Astrocyte (in vitro differentiated cells and primary cell): ENCODE results near the gene TACR1.

Source experiments
- EZH2 ChIP-seq: IDR thresholded peaks from 2 replicates; pipeline ENCODE4 v1.6.1; 2012; ENCODE audit warnings: mild to moderate bottlenecking, low read length, inconsistent platforms; ENCODE audit not compliant: insufficient read depth
- TF ChIP-seq, protein P1 (sequence below): IDR thresholded peaks from 2 replicates; pipeline ENCODE4 v1.5.1; 2011; ENCODE audit warnings: low read depth, mild to moderate bottlenecking, inconsistent platforms, low read length, moderate library complexity; ENCODE audit not compliant: insufficient read depth

DNA sequence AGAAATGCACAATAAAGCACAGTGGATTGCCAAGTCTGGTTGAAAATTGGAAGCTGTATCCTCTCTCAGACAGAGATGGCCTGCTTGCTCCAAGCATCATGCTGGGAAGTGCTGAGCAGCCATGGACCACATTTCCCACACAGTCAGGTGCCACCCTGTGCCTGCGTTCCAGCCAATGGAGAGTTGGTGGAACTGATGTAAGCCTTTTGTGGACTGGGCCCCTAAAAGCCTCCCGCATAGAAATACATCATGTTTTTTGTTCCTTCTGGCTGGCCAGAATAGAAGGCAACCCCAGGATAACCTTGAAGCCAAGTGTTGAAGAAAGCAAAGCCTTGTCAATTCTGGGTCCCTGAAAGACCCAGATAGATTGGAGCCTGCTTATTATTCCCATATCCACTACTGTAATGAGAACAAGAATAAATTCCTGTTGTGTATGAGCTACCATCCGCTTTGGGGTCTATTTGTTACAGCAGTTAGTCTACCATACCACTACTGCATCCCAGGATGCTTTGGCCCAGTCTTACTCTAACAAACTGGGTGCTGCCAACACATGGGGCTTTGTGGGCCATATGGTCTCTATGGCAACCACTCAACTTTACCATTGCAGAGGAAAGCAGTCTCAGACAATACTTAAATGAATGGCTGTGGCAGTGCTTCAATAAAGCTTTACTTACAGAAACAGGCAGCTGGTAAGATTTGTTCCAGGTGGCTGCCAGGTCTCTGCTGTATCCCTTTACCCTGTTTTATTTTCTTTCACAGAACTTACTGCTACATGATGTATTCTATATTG is 175.5 kb downstream of the TACR1 start:
- no peak for TF ChIP-seq EZH2
- TF ChIP-seq, protein P1, sequence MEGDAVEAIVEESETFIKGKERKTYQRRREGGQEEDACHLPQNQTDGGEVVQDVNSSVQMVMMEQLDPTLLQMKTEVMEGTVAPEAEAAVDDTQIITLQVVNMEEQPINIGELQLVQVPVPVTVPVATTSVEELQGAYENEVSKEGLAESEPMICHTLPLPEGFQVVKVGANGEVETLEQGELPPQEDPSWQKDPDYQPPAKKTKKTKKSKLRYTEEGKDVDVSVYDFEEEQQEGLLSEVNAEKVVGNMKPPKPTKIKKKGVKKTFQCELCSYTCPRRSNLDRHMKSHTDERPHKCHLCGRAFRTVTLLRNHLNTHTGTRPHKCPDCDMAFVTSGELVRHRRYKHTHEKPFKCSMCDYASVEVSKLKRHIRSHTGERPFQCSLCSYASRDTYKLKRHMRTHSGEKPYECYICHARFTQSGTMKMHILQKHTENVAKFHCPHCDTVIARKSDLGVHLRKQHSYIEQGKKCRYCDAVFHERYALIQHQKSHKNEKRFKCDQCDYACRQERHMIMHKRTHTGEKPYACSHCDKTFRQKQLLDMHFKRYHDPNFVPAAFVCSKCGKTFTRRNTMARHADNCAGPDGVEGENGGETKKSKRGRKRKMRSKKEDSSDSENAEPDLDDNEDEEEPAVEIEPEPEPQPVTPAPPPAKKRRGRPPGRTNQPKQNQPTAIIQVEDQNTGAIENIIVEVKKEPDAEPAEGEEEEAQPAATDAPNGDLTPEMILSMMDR = no peak
